GM23248 (cell line): Measurements from ENCODE around the gene PLXNA1. TPM values are rescaled to one million over a fixed set of nuclear protein-coding genes. Genes with fewer than 3 reads are reported as not detected.

Experiments
- DNase-seq: peaks from one replicate; pipeline ENCODE4 v3.0.0-alpha.2; 2015
- H2AFZ ChIP-seq: fragments of 200-600 bp; sonication (generic); 2 replicates; pipeline ENCODE4 v1.6.1; 2016; ENCODE audit warnings: antibody characterized with exemption
- H3F3A ChIP-seq: fragments of 200-600 bp; sonication (generic); 2 replicates; pipeline ENCODE4 v1.6.1; 2016; ENCODE audit warnings: mild to moderate bottlenecking, antibody characterized with exemption, mixed run types; ENCODE audit not compliant: insufficient read depth
- H3K27ac ChIP-seq: fragments of 200-600 bp; sonication (generic); 2 replicates; pipeline ENCODE4 v1.5.1; 2016; ENCODE audit warnings: mild to moderate bottlenecking
- H3K27me3 ChIP-seq: fragments of 200-600 bp; sonication (generic); replicated peaks from 2 replicates; pipeline ENCODE4 v1.6.1; 2016; ENCODE audit warnings: mild to moderate bottlenecking; ENCODE audit not compliant: insufficient read depth
- H3K36me3 ChIP-seq: fragments of 200-600 bp; sonication (generic); 2 replicates; pipeline ENCODE4 v1.6.1; 2016; ENCODE audit warnings: low read depth, mild to moderate bottlenecking
- H3K4me1 ChIP-seq: fragments of 200-600 bp; sonication (generic); 2 replicates; pipeline ENCODE4 v1.6.1; 2016; ENCODE audit warnings: mild to moderate bottlenecking; ENCODE audit not compliant: insufficient read depth
- H3K4me2 ChIP-seq: fragments of 200-600 bp; sonication (generic); one replicate; pipeline ENCODE4 v1.6.1; 2016; ENCODE audit warnings: mild to moderate bottlenecking; ENCODE audit not compliant: unreplicated experiment
- H3K4me3 ChIP-seq: fragments of 200-600 bp; sonication (generic); 2 replicates; pipeline ENCODE4 v1.5.1; 2016; ENCODE audit warnings: mild to moderate bottlenecking
- H3K79me2 ChIP-seq: fragments of 200-600 bp; sonication (generic); 2 replicates; pipeline ENCODE4 v1.6.1; 2016; ENCODE audit warnings: mild to moderate bottlenecking; ENCODE audit not compliant: insufficient read depth
- H3K9ac ChIP-seq: fragments of 200-600 bp; sonication (generic); 2 replicates; pipeline ENCODE4 v1.6.1; 2016; ENCODE audit warnings: mild to moderate bottlenecking
- H3K9me2 ChIP-seq: fragments of 200-600 bp; sonication (generic); 2 replicates; pipeline ENCODE4 v1.6.1; 2016; ENCODE audit warnings: mixed run types, mild to moderate bottlenecking, moderate library complexity; ENCODE audit not compliant: insufficient read depth
- H3K9me3 ChIP-seq: fragments of 200-600 bp; sonication (generic); one replicate; pipeline ENCODE4 v1.6.1; 2017; ENCODE audit warnings: low read depth
- H4K20me1 ChIP-seq: fragments of 200-600 bp; sonication (generic); 2 replicates; pipeline ENCODE4 v1.6.0; 2016; ENCODE audit not compliant: insufficient read depth
- EZH2 ChIP-seq: fragments of 200-600 bp; sonication (generic); IDR thresholded peaks from 2 replicates; pipeline ENCODE4 v1.6.1; 2018; ENCODE audit warnings: antibody characterized with exemption, mild to moderate bottlenecking; ENCODE audit not compliant: insufficient read depth, poor library complexity, severe bottlenecking
- EZH2phosphoT487 ChIP-seq: fragments of 200-600 bp; sonication (generic); IDR thresholded peaks from 2 replicates; pipeline ENCODE4 v1.6.1; 2018; ENCODE audit warnings: antibody characterized with exemption, moderate library complexity, mild to moderate bottlenecking, low read depth; ENCODE audit not compliant: insufficient read depth
- WGBS, 2 experiments: methylation state at CpG; one replicate each; pipeline ENCODE4 v1.1.6; 2015 to 2017; ENCODE audit warnings: low lambda C conversion rate in 2 of 2, low coverage in 1 of 2; ENCODE audit errors: missing lambda C conversion rate in 2 of 2; 5-methylcytosine and 5-hydroxymethylcytosine counted together
- in situ Hi-C: fragments of 300-500 bp; cut with MboI; formaldehyde crosslinking; loops from 2 replicates; pipeline ENCODE4 v1.15.0; 2020
- polyA plus RNA-seq: library from polyadenylated mRNA; unstranded; fragments of >200 nt; fragmentation: Nextera tagmentation; extraction: Ambion mirVana; gene quantifications from 2 replicates; pipeline ENCODE4 v1.2.1, GENCODE V29; 2016
- total RNA-seq: library from RNA; depleted of rRNA; stranded (reverse); fragments of >200 nt; shearing (Covaris generic); gene quantifications from 2 replicates; pipeline ENCODE4 v1.2.3, GENCODE V29; 2014

Gene PLXNA1
- total and polyA plus RNA-seq, 2 experiments from 2014 or later: 13.4 to 84.7 TPM

- Histone ChIP-seq H3K4me2 (no peak overlapping the region), H3K9me2 (no peaks in the 10 kb centered on the region), H3F3A (0 out of 2 replicates have a peak, but pooled peaks cover 2% of the 10 kb centered on the region), H3K4me1 (peaks cover 7% of the 10 kb centered on the region; the same call in 1 of the 2 replicates), H3K36me3 (no peaks in the 10 kb centered on the region), H2AFZ (no peak overlapping the region), H3K79me2 (no peaks in the 10 kb centered on the region), H4K20me1 (no peaks in the 10 kb centered on the region), H3K27me3 (no peaks in the 10 kb centered on the region), H3K9me3 (no peaks in the 10 kb centered on the region), H3K27ac (no peak overlapping the region), H3K9ac (no peak overlapping the region), H3K4me3 (no peak overlapping the region)
- TF ChIP-seq EZH2phosphoT487 (no peak), EZH2 (no peak)
- WGBS, 2 experiments: 47 to 49% methylated on average over 3 of the region's 3 CpGs
- in situ Hi-C loops: loop anchor here (5.0 to 10.0 kb wide), 2 partner anchors 222 to 480 kb away; no protein-coding TSS in a partner anchor
- DNase-seq: no peak
These were observed 8.2 kb upstream of the PLXNA1 start for GRCh38 chr3:126974756-126975155.

GRCh38 chr3:126976906-126977305, 6.0 kb upstream of the PLXNA1 start:
- no peak overlapping the region for H3K27ac ChIP-seq
- no peaks in the 10 kb centered on the region for H4K20me1 ChIP-seq
- no peaks in the 10 kb centered on the region for H3K9me3 ChIP-seq
- H2AFZ ChIP-seq: no peak overlapping the region
- H3K9me2 ChIP-seq: no peaks in the 10 kb centered on the region
- no peak overlapping the region for H3K9ac ChIP-seq
- H3K79me2 ChIP-seq: no peaks in the 10 kb centered on the region
- H3K4me1 ChIP-seq: 0 out of 2 replicates have a peak, but pooled peaks cover 2% of the 10 kb centered on the region
- no peak for DNase-seq
- no peak overlapping the region for H3K4me2 ChIP-seq
- TF ChIP-seq EZH2: no peak
- no peak for TF ChIP-seq EZH2phosphoT487
- WGBS, 2 experiments: 83 to 92% methylated on average over 7 of the region's 7 CpGs
- in situ Hi-C loops: loop anchor here (5.0 to 10.0 kb wide), 2 partner anchors 225 to 478 kb away; no protein-coding TSS in a partner anchor
- H3K27me3 ChIP-seq: no peaks in the 10 kb centered on the region
- H3K4me3 ChIP-seq: no peak overlapping the region
- H3K36me3 ChIP-seq: no peaks in the 10 kb centered on the region
- no peaks in the 10 kb centered on the region for H3F3A ChIP-seq

- WGBS, 2 experiments: 70 to 71% methylated on average over 6 of the region's 6 CpGs
- Histone ChIP-seq H3K27me3 (no peaks in the 10 kb centered on the region), H2AFZ (no peak overlapping the region), H3K4me2 (no peak overlapping the region), H3K9ac (no peak overlapping the region), H3K9me3 (no peaks in the 10 kb centered on the region), H3K27ac (no peak overlapping the region), H3K79me2 (no peaks in the 10 kb centered on the region), H3K9me2 (no peaks in the 10 kb centered on the region), H3K4me3 (no peak overlapping the region), H3K4me1 (no peaks in the 10 kb centered on the region), H3F3A (no peaks in the 10 kb centered on the region), H3K36me3 (no peaks in the 10 kb centered on the region), H4K20me1 (no peaks in the 10 kb centered on the region)
- DNase-seq: no peak
- in situ Hi-C loops: loop anchor here (5.0 to 10.0 kb wide), 2 partner anchors 226 to 477 kb away; no protein-coding TSS in a partner anchor
- TF ChIP-seq EZH2phosphoT487 (no peak), EZH2 (no peak)
These were observed 5.1 kb upstream of the PLXNA1 start for GRCh38 chr3:126977821-126978220.

- Histone ChIP-seq H3K4me3 (no peak overlapping the region), H3K4me1 (no peaks in the 10 kb centered on the region), H3K9me2 (no peaks in the 10 kb centered on the region), H3K36me3 (no peaks in the 10 kb centered on the region), H3F3A (no peaks in the 10 kb centered on the region), H3K27ac (no peak overlapping the region), H3K27me3 (no peaks in the 10 kb centered on the region), H4K20me1 (no peaks in the 10 kb centered on the region), H3K9me3 (no peaks in the 10 kb centered on the region), H3K79me2 (no peaks in the 10 kb centered on the region), H3K4me2 (no peak overlapping the region), H3K9ac (no peak overlapping the region), H2AFZ (no peak overlapping the region)
- DNase-seq: no peak
- in situ Hi-C loops: loop anchor here (5.0 to 10.0 kb wide), 2 partner anchors 226 to 477 kb away; no protein-coding TSS in a partner anchor
- no peak for TF ChIP-seq EZH2phosphoT487
- TF ChIP-seq EZH2: no peak
- 67 to 68% methylated on average over 5 of the region's 5 CpGs for WGBS, 2 experiments
These were observed 4.6 kb upstream of the PLXNA1 start for GRCh38 chr3:126978291-126978690.
